ENCODE results near the gene SHD.

SHD gene

DNA sequence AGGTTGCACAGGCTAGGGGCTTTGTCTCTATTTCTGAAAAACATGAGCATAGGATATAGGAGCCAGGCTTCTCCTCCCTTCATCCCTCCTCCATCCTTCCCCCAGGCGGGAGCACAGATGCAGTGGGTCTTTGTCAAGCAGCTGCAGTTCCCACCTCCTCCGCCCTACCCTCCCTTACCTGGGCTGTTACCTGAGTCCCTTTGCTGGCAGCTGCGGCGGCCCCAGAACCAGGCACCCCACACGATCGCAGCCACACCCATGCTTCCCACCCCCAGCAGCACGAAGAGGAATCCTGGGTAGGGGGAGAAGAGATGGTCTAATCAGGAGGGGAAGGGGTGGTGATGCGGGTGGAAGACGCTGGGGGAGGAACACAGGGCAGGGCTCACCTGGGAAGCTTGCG lies 15.3 kb downstream of the SHD start:
- TF ChIP-seq, protein P1, sequence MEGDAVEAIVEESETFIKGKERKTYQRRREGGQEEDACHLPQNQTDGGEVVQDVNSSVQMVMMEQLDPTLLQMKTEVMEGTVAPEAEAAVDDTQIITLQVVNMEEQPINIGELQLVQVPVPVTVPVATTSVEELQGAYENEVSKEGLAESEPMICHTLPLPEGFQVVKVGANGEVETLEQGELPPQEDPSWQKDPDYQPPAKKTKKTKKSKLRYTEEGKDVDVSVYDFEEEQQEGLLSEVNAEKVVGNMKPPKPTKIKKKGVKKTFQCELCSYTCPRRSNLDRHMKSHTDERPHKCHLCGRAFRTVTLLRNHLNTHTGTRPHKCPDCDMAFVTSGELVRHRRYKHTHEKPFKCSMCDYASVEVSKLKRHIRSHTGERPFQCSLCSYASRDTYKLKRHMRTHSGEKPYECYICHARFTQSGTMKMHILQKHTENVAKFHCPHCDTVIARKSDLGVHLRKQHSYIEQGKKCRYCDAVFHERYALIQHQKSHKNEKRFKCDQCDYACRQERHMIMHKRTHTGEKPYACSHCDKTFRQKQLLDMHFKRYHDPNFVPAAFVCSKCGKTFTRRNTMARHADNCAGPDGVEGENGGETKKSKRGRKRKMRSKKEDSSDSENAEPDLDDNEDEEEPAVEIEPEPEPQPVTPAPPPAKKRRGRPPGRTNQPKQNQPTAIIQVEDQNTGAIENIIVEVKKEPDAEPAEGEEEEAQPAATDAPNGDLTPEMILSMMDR (IDR thresholded peaks at IDR 0.05; ENCODE audit: low read length) = no peak
- no peak for TF ChIP-seq EZH2 (IDR thresholded peaks at IDR 0.05; ENCODE audit: borderline replicate concordance, low read length)
- H3K9ac ChIP-seq (ENCODE audit: low read length) = no peak overlapping the region
- peaks cover 7% of the 10 kb centered on the region for H3K4me1 ChIP-seq (ENCODE audit: insufficient read depth, low read length, severe bottlenecking)
- no peaks in the 10 kb centered on the region for H3F3A ChIP-seq (ENCODE audit: insufficient read depth, low read length)
- no peak overlapping the region for H3K4me2 ChIP-seq (ENCODE audit: low read length)
- peaks cover 4% of the 10 kb centered on the region; the same call in 1 of the 2 replicates for H3K27me3 ChIP-seq (ENCODE audit: insufficient read depth, low read length)
- no peaks in the 10 kb centered on the region for H3K79me2 ChIP-seq (ENCODE audit: insufficient read depth, low read length)
- no peaks in the 10 kb centered on the region for H4K20me1 ChIP-seq (ENCODE audit: insufficient read depth, low read length)
- no peaks in the 10 kb centered on the region for H3K9me2 ChIP-seq (ENCODE audit: low read depth, low read length)
- H2AFZ ChIP-seq (ENCODE audit: low read length) = no peak overlapping the region
- H3K36me3 ChIP-seq (ENCODE audit: insufficient read depth, low read length) = no peaks in the 10 kb centered on the region
- H3K27ac ChIP-seq (ENCODE audit: low read depth, low read length, poor library complexity, severe bottlenecking) = no peak overlapping the region
- H3K9me3 ChIP-seq (ENCODE audit: low read length) = no peaks in the 10 kb centered on the region
- H3K4me3 ChIP-seq (ENCODE audit: low read depth, low read length, poor library complexity, severe bottlenecking) = no peak overlapping the region

DNA sequence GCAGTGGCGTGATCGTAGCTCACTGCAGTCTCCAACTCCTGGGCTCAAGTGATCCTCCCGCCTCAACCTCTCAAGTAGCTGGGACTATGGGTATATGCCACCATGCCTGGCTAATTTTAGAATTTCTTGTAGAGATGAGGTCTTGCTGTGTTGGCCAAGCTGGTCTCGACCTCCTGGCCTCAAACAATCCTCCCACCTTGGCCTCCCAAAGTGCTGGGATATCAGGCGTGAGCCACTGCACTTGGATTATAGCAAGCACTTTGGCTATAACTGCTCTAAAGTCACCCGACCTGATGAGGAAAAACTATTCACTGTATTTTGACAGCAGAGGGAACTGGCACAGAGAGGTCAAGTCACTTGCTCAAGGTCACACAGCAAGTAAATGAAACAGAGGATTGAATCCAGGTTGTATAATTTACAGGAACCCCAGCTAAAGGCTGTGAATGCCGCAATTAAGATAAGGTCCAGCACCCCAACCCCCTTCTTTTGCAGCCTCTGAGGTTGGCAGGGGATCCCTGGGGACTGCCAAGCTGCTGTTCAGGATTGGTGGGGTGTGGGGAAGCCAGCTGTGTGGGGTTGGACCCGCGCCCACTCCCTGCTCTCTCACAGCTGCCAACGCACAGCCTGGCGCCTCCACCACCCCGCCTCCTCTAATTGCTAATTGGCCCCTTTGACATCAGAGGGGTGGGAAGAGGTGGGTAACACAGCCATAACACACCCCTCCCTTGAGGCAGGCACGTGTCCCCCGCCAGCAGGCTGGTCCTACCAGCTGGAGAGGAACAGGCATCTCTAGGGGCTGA lies 17.1 kb downstream of the SHD start:
- Histone ChIP-seq H3K9ac (ENCODE audit: low read length) (no peak overlapping the region), H4K20me1 (ENCODE audit: insufficient read depth, low read length) (no peaks in the 10 kb centered on the region), H3F3A (ENCODE audit: insufficient read depth, low read length) (no peaks in the 10 kb centered on the region), H2AFZ (ENCODE audit: low read length) (no peak overlapping the region), H3K36me3 (ENCODE audit: insufficient read depth, low read length) (no peaks in the 10 kb centered on the region), H3K4me3 (ENCODE audit: low read depth, low read length, poor library complexity, severe bottlenecking) (no peak overlapping the region), H3K4me2 (ENCODE audit: low read length) (no peak overlapping the region), H3K4me1 (ENCODE audit: insufficient read depth, low read length, severe bottlenecking) (peaks cover 7% of the 10 kb centered on the region), H3K79me2 (ENCODE audit: insufficient read depth, low read length) (no peaks in the 10 kb centered on the region), H3K9me3 (ENCODE audit: low read length) (no peaks in the 10 kb centered on the region), H3K9me2 (ENCODE audit: low read depth, low read length) (no peaks in the 10 kb centered on the region), H3K27me3 (ENCODE audit: insufficient read depth, low read length) (peaks cover 4% of the 10 kb centered on the region; the same call in 1 of the 2 replicates), H3K27ac (ENCODE audit: low read depth, low read length, poor library complexity, severe bottlenecking) (no peak overlapping the region)
- TF ChIP-seq, protein P1 (IDR thresholded peaks at IDR 0.05; ENCODE audit: low read length) = no peak
- TF ChIP-seq EZH2 (IDR thresholded peaks at IDR 0.05; ENCODE audit: borderline replicate concordance, low read length) = no peak

DNA sequence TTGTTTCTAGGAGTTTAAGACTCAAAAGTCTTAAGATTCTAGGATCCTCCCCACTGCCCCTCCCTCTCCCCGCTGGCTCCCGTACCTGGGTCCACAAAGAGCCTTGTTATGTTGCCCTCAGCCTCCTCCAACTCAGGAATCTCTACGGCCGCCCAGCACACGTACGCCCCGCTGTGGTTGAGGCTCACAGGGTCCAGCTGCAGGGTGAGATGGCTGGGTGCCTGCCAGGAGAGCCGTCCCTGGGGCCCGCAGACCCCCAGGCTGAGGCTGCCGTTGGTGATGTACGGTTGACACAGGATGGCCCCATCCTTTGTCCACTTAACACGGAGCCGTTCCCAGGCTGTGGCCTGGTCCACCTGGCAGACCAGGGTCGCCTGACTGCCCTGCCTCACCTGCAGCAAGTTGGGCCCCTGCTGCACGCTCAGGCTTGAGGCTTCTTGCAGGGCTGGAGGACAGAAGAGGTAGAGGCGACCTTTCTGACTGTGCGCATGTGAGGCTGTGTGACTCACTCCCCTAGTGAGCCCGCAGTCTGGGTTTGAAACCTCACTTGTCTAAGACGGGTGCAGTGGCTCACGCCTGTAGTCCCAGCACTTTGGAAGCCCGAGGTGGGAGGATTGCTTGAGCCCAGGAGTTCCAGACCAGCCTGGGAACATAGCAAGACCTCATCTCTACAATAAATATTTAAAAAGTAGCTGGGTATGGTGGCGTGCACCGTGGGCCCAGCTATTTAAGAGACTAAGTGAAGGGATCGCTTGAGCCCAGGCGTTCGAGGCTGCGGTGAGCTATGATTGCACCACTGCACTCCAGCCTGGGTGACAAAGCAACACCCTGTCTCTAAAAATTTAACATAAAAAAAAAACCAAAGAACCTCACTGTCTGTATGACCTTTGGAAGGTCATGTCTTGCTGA lies 19.1 kb downstream of the SHD start:
- Histone ChIP-seq H3F3A (ENCODE audit: insufficient read depth, low read length) (no peaks in the 10 kb centered on the region), H3K9me2 (ENCODE audit: low read depth, low read length) (no peaks in the 10 kb centered on the region), H3K79me2 (ENCODE audit: insufficient read depth, low read length) (no peaks in the 10 kb centered on the region), H4K20me1 (ENCODE audit: insufficient read depth, low read length) (no peaks in the 10 kb centered on the region), H3K4me3 (ENCODE audit: low read depth, low read length, poor library complexity, severe bottlenecking) (no peak overlapping the region), H3K9me3 (ENCODE audit: low read length) (no peaks in the 10 kb centered on the region), H2AFZ (ENCODE audit: low read length) (no peak overlapping the region), H3K4me2 (ENCODE audit: low read length) (no peak overlapping the region), H3K9ac (ENCODE audit: low read length) (no peak overlapping the region), H3K27me3 (ENCODE audit: insufficient read depth, low read length) (peaks cover 4% of the 10 kb centered on the region; the same call in 1 of the 2 replicates), H3K36me3 (ENCODE audit: insufficient read depth, low read length) (no peaks in the 10 kb centered on the region), H3K4me1 (ENCODE audit: insufficient read depth, low read length, severe bottlenecking) (peaks cover 18% of the 10 kb centered on the region), H3K27ac (ENCODE audit: low read depth, low read length, poor library complexity, severe bottlenecking) (no peak overlapping the region)
- TF ChIP-seq EZH2 (IDR thresholded peaks at IDR 0.05; ENCODE audit: borderline replicate concordance, low read length) = no peak
- TF ChIP-seq, protein P1 (IDR thresholded peaks at IDR 0.05; ENCODE audit: low read length) = no peak
